Right kidney (tissue), 1 donor: ENCODE data around the gene TEKT2.

Source experiments
- DNase-seq: peaks from one replicate; pipeline ENCODE4 v3.0.0-alpha.2; 2016

The TEKT2 gene

GRCh38 chr1:36106269-36106668 lies 22.4 kb downstream of the TEKT2 start:
- DNase-seq: no peak

GRCh38 chr1:36107394-36107793 lies 23.5 kb downstream of the TEKT2 start:
- no peak for DNase-seq

- no peak for DNase-seq
Measured at GRCh38 chr1:36108314-36108713, 24.4 kb downstream of the TEKT2 start.

- DNase-seq: no peak
Measured at GRCh38 chr1:36109041-36109679, 25.3 kb downstream of the TEKT2 start.

- DNase-seq: no peak
Measured at GRCh38 chr1:36111151-36111550, 27.3 kb downstream of the TEKT2 start.

GRCh38 chr1:36112823-36113222 lies 28.9 kb downstream of the TEKT2 start:
- no peak for DNase-seq

- DNase-seq: no peak
Measured at GRCh38 chr1:36114371-36114770, 30.5 kb downstream of the TEKT2 start.

GRCh38 chr1:36115200-36115669 lies 31.3 kb downstream of the TEKT2 start:
- no peak for DNase-seq

GRCh38 chr1:36115931-36116330 lies 32.0 kb downstream of the TEKT2 start:
- no peak for DNase-seq

GRCh38 chr1:36116901-36117300 lies 33.0 kb downstream of the TEKT2 start:
- no peak for DNase-seq

GRCh38 chr1:36118447-36119204 lies 34.7 kb downstream of the TEKT2 start:
- DNase-seq: no peak

GRCh38 chr1:36119456-36119855 lies 35.6 kb downstream of the TEKT2 start:
- DNase-seq: no peak

GRCh38 chr1:36122062-36123030 lies 38.5 kb downstream of the TEKT2 start:
- DNase-seq: no peak

GRCh38 chr1:36123356-36123755 lies 39.5 kb downstream of the TEKT2 start:
- DNase-seq: no peak

GRCh38 chr1:36124404-36125128 lies 40.7 kb downstream of the TEKT2 start:
- DNase-seq: no peak

GRCh38 chr1:36125129-36125991 lies 41.5 kb downstream of the TEKT2 start, which contains the start of gene COL8A2:
Gene COL8A2, minus strand, starts transcription at chr1:36125222. Its CDS starts 24,980 bp downstream, at chr1:36100242.
- no peak for DNase-seq

GRCh38 chr1:36126005-36126716 lies 42.3 kb downstream of the TEKT2 start:
- DNase-seq: no peak

GRCh38 chr1:36126797-36127500 lies 43.1 kb downstream of the TEKT2 start:
- DNase-seq: no peak

- no peak for DNase-seq
Measured at GRCh38 chr1:36128126-36128904, 44.4 kb downstream of the TEKT2 start.
